ENCODE measurements around the gene DCAF11.

DCAF11 gene

DNA sequence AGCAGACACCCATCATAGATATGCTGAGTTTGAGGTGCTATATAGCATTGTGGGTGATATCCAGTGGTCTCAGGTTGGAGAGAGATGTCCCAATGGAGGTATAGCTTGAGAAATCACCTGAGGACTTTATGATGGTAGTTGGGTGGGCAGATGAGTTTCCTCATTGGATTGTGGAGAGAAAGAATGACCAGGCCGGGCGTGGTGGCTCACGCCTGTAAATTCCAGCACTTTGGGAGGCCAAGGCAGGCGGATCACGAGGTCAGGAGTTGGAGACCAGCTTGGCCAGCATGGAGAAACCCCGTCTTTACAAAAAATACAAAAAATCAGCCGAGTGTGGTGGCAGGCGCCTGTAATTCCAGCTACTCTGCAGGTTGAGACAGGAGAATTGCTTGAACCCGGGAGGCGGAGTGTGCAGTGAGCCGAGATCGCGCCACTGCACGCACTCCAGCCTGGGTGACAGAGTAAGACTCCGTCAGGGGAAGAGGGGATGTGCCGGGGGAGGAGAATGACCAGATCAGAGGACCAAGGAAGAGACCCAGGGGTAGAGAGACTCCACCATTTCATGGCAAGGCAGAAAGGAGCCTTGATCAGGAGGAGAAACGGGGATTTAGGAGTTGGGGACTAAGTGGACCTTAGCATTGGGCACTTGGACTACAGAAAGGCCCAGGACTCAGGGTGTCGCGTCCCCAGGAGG, 21.2 kb upstream of the DCAF11 start:
- DNase-seq (ENCODE audit: insufficient read length, low spot score) (no peak), FAIRE-seq (no peak)
- TF ChIP-seq, protein P1, sequence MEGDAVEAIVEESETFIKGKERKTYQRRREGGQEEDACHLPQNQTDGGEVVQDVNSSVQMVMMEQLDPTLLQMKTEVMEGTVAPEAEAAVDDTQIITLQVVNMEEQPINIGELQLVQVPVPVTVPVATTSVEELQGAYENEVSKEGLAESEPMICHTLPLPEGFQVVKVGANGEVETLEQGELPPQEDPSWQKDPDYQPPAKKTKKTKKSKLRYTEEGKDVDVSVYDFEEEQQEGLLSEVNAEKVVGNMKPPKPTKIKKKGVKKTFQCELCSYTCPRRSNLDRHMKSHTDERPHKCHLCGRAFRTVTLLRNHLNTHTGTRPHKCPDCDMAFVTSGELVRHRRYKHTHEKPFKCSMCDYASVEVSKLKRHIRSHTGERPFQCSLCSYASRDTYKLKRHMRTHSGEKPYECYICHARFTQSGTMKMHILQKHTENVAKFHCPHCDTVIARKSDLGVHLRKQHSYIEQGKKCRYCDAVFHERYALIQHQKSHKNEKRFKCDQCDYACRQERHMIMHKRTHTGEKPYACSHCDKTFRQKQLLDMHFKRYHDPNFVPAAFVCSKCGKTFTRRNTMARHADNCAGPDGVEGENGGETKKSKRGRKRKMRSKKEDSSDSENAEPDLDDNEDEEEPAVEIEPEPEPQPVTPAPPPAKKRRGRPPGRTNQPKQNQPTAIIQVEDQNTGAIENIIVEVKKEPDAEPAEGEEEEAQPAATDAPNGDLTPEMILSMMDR (IDR thresholded peaks at IDR 0.05; ENCODE audit: insufficient read depth, missing control alignments), result no peak

DNA sequence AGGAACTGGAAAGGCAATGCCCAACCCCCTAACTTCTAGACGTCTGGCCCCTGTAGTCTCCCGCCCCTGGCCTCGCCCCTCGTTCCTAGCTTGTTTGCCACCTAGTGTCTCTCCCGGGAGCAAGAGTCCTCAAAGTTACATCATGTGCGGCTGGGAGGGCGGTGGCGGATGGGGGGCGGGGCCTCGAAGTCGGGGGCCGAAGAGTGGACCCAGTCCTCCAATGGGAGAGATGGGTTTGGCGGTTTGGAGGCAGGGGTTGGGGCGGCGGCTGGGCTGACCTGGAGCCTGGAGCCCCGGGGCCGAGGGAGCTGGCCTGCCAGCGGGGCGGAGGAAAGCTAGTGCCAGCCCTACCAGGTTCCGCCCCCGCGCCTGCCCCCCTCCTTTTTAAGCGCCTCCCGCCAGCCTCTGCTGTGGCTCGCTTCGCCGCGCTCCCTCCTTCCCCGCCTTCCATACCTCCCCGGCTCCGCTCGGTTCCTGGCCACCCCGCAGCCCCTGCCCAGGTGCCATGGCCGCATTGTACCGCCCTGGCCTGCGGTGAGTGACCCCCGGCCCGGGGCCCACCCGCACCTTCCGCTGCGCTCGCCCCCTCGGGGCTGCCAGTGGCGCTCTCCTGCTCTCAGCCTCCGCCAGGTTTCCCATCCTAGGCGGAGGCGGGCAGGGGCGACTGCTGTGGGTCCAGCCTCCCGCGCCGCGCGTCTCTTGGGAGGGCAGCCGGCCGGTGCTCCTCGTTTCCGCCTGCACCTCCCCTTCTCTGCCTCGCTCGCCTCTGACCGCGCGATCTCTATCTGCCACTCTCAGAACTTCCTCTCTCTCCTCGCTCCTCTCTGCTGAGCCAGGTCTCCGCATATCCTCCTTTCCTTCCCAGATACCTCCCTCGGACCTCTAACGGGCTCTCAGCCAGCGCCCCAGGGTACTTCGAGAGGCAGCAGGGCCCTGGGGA, 20.4 kb upstream of the DCAF11 start, which contains the start of gene PCK2:
Gene PCK2, plus strand, starts transcription at position 411 of the 940 bp plus-strand sequence. Its CDS starts 95 bp downstream, at position 506.
- no peak for FAIRE-seq
- TF ChIP-seq, protein P1 (IDR thresholded peaks at IDR 0.05; ENCODE audit: insufficient read depth, missing control alignments), result no peak

DNA sequence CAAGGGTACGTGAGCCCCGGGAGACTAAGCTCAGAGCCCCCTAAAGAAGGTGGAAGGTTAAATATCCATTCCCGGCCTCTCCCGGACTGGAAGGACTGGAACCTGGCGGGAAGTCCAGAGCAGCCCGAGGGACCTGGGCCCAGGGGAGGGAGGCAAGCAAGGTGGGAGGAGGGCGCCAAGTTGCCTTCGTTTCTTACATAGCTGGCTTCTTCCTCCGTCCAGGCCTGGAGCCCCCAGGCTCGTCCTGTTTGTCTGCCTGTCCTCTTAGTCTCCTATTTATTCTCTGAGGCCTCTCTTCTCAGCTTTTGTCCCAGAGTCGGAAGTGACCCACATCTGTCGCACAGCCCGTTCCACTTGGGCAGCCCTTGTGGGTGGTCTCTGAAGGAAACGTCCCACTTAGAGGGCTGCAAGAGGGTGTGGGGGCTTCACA, 19.7 kb upstream of the DCAF11 start:
- FAIRE-seq, result no peak
- TF ChIP-seq, protein P1 (IDR thresholded peaks at IDR 0.05; ENCODE audit: insufficient read depth, missing control alignments), result no peak

More for the DNA sequence above, 20.4 kb upstream of the DCAF11 start, which contains the start of gene PCK2:
- DNase-seq (ENCODE audit: insufficient read length, low spot score), result peak; percentile 85

DNA sequence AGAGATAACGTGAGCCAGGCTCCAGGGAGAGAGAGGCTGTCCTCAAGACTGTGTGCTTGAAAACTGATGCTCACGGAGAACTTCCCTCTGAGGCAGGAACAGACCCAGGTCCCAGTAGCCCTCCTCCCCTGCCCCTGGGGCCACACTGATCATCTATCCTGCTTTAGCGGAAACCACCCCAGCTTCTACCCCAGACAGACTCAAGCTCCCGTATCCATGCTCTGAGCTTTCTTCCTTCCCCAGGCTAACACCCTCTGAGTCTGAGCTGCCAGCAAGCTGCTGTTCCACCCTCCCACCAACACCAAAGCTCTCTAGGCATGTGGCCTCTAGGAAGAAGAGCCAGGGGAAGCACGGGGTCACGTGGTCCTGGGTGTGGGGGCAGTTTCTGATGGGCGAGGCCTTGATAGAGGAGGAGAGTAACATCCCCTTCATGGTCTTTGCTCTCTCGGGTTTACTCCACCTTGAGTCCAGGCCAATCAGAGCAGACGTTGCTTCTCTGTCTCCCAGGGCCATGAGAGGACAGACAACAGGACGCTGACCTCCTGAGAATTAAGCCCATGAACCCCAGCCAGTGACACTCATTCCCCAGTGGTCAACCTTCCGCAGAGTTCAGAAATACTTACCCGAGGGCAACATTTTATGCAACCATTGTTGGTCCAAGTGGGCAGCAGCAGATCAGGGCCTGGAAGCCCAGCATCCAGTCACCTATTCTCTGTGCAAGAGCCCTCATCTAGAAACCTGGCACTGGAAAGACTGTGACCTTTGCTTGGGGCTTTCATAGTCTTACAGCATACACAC, 19.1 kb upstream of the DCAF11 start:
- FAIRE-seq (no peak), DNase-seq (ENCODE audit: insufficient read length, low spot score) (no peak)
- TF ChIP-seq, protein P1 (IDR thresholded peaks at IDR 0.05; ENCODE audit: insufficient read depth, missing control alignments), result no peak

More for the DNA sequence above, 19.7 kb upstream of the DCAF11 start:
- no peak for DNase-seq (ENCODE audit: insufficient read length, low spot score)

DNA sequence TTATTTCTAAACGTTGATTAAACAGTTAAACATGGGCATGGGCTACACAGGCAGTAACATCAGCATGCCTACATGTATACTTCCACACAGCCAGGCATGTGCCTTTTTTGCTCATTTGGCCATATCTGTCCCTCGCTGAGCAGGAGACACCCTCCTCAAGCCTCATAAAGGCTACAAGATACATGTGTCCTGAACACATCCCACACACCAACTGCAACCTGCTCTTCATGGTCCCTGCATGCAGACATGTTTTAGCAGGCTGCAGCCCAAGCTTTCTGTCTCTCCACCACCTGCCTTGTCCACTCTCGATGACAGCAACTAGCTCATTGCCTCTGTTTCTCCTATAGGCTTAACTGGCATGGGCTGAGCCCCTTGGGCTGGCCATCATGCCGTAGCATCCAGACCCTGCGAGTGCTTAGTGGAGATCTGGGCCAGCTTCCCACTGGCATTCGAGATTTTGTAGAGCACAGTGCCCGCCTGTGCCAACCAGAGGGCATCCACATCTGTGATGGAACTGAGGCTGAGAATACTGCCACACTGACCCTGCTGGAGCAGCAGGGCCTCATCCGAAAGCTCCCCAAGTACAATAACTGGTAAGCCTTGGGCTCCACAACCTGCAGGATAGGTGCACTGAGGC, 17.9 kb upstream of the DCAF11 start:
- TF ChIP-seq, protein P1 (IDR thresholded peaks at IDR 0.05; ENCODE audit: insufficient read depth, missing control alignments), result no peak
- DNase-seq (ENCODE audit: insufficient read length, low spot score), result no peak
- no peak for FAIRE-seq

DNA sequence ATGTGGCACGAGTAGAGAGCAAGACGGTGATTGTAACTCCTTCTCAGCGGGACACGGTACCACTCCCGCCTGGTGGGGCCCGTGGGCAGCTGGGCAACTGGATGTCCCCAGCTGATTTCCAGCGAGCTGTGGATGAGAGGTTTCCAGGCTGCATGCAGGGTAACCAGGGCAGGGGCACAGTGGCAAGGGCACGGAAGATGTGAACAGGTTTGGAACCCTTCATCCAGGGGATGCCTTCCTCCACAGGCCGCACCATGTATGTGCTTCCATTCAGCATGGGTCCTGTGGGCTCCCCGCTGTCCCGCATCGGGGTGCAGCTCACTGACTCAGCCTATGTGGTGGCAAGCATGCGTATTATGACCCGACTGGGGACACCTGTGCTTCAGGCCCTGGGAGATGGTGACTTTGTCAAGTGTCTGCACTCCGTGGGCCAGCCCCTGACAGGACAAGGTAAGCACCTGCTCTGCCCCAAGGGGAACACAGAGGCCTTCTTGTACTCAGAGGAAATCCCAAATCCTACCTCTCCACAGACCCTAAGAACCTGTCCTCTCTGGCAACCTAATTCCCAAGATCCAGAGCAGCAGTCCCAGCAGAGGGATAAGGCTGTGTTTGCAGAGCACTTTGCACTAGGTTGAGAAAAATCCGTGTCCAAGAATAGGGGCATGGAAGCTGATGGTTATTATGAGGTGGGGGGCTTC, 16.2 kb upstream of the DCAF11 start:
- no peak for FAIRE-seq
- TF ChIP-seq, protein P1 (IDR thresholded peaks at IDR 0.05; ENCODE audit: insufficient read depth, missing control alignments), result no peak
- DNase-seq (ENCODE audit: insufficient read length, low spot score), result no peak
